GM21723 (cell line): ENCODE measurements around the gene TFCP2L1.
"Not testable (repeated sequence)": the region's sequence is repeated elsewhere in the genome, so short reads cannot be mapped to it uniquely, and the experiment has no call there.

Experiments
- ATAC-seq: cut with Tn5 transposase; IDR thresholded peaks from one replicate; pipeline ENCODE4 v1.9.1; 2021; ENCODE audit warnings: mild to moderate bottlenecking, moderate library complexity; ENCODE audit not compliant: unreplicated experiment

TFCP2L1 gene

DNA sequence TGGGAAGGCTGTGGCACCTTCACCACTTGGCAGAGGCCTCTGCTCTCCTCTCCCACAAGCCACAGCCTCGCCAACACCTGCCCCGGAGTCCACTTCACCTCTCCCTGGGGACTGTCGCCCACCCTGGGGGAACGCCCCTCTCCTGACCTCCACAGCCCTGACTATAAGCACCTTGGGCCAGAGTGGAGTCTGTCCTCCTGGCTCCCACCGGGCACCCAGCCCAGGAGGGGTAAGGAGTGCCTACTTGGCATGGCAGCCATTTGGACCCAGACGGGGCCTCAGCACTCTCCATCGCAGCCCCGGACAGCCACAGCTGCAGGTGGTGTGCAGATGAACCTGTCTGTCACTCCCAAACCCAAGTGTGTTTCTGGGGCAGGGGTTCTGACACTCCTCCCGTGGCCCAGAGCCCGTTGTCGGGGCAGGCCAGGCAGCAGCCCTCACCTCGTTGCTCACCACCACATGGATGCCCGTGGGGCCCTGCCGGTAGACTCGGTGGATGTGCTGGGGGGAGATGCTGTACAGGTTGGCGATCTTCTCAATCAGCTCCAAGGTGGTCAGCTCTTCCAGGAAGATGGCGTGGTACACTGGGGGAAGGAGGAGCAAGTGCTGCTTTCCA, 53.5 kb downstream of the TFCP2L1 start:
- ATAC-seq, result no peak

DNA sequence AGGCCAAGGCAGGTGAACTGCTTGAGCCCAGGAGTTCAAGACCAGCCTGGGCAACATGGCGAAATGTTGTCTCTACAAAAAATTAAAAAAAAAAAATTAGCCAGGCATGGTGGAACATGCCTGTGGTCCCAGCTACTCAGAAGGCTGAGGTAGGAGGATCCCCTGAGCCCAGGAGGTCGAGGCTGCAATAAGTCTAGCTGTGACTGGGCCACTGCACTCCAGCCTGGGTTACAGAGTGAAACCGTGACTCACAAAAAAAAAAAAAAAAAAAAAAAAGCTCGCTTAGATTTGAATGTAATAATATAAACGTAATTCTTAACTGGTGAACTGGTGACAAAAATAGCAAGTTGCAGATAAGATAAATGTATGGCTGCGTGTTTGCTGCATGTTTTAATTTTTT, 56.5 kb downstream of the TFCP2L1 start:
- ATAC-seq, result no peak

DNA sequence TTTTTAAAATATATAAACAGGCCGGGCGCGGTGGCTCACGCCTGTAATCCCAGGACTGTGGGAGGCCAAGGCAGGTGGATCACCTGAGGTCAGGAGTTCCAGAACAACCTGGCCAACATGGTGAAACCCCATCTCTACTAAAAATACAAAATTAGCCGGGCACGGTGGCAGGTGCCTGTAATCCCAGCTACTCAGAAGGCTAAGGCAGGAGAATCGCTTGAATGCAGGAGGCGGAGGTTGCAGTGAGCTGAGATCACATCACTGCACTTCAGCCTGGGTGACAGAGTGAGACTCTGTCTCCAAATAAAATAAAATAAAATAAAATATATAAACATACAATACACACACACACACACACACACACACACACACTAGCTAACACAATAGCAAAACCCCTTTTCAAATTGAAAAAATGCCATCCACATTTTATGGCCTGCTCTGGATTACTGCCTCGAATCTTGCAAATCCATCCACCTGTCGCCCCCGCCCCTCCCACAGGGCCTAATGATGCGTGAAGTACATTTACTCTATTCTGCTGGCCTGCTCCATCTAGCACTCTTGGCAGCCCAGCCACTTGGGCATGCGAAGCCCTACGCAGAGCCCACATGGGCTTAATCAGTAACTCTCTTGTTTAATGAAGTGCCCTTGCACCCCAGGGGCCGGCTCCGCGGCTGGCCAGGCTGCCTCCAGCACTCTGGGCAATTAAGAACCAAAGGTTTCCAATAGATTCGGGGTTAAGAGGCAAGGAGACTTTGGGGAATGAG, 57.4 kb downstream of the TFCP2L1 start:
- ATAC-seq, result not testable (repeated sequence)

DNA sequence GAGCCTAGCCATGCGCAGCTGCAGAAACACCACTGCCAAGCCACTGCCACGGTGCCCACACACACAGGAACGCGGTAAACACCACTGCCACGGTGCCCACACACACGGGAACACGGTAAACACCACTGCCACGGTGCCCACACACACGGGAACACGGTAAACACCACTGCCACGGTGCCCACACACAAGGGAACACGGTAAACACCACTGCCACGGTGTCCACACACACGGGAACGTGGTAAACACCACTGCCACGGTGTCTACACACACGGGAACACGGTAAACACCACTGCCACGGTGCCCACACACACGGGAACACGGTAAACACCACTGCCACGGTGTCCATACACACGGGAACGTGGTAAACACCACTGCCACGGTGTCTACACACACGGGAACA, 59.3 kb downstream of the TFCP2L1 start:
- ATAC-seq, result not testable (repeated sequence)

DNA sequence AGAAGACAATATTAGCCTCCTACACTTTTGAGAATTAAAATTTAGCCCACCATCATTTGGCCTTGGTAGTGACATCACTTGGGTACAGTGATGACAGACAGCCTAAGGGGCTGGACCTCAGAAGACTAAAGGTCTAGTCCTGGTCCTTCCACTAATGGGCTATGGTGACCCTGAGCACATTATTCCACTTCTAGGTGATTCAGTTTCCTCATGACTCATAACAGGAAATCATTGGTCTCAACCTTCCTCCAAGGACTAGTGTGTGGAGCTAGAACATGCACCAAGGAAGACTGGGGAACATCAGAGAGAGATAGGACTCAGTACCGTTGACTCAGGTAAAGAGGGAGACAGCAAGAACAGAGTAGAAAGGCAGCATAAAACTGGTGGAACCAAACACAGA, 64.0 kb downstream of the TFCP2L1 start:
- no peak for ATAC-seq

DNA sequence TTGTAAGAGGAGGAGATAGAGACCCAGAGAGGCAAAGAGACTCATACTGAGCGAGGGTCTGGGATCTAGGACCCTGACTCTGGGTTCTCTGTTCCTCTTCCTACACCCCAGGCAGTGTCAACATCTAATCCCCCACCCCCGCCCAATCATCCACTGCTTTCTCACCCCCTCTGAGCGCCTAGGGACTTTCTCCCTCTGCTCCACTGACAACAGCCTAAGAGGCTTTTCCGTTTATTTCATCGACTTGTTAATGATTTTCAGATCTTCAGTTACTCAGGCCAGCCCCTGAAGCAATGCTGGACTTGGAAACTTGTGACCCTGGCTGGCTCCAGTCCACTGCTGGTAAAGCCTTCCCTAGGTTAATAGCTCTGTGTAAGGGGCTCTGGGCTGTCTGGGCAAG, 65.1 kb downstream of the TFCP2L1 start:
- no peak for ATAC-seq

DNA sequence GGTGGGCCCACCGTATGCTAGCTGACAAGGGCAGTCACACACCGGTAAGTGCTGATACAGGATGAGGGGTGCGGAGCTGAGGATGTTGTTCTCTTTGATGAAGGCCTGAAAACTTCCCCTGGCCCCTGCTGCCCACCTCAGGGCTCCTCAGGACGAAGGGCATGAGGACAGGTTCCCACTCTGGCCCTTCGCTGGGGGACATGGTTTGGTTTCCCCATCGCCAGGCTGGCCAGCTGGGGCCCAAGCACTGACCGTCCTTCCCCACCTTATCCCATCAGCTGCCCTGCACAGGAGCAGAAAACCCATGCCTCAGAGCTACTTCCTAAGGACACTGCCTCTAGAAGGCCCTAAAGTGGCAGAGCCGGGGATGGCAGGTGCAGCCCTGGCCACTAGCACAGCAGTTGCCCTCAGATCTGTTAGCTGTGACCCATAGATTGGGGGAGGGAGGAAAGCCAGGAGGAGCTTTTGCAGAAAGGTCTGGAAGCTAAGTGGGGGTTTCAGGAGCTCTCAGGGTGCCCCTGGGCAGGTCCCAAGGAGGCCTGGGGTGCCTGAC, 66.5 kb downstream of the TFCP2L1 start:
- no peak for ATAC-seq

DNA sequence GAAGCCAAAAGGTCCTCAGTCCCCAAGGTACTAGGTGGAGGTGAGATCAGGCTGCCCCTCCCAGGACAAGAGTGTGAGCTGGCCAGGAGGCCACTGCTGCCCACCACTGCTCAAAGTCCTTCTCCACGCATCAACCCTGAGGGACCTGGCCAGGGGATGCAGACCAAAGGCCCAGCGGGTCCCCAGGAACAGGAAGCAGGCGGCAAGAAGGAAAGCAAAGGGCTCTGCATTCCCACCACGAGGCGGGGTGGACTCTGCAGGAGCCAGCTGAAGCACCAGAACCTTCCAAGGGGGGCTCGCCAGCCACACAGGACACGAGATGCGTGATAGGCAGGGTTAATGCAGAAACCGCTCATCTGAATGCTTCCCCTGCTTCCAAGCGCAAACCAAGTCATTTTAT, 67.4 kb downstream of the TFCP2L1 start:
- no peak for ATAC-seq

DNA sequence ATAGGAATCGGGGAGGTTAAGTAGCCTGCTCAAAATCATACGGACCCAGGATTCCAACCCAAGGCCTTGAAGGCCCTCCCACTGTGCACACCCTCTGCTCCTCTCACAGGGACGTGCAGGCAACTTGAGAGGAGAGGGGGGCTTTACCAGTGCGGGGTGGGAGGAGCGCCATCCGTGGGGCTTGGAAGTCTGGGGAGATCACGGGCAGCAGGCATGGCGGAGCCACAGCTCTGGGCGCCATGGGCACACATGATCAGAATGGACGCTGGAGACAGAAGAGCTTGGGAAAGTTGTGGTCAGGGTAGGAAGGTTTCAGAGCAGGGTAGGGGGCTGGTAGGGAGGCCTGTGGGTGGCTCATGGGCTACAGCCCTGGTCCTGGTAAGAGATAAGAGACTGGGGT, 70.7 kb downstream of the TFCP2L1 start:
- ATAC-seq, result no peak

DNA sequence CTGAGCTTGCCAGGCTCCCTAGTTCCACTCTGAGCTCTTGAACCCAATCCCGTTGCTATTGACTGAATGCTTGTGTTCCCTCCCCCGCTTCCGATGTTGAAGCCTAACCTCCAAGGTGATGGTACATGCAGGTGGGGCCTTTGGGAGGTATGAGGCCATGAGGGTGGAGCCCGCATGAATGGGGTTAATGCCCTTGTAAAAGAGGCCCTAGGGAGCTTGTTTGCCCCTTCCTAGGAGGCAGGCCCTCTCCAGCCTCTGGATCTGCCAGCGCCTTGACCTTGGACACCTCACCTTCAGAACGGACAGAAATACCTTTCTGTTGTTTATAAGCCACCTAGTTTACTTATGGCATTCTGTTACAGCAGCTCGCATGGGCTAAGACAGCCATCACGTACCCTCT, 71.6 kb downstream of the TFCP2L1 start:
- ATAC-seq, result no peak

DNA sequence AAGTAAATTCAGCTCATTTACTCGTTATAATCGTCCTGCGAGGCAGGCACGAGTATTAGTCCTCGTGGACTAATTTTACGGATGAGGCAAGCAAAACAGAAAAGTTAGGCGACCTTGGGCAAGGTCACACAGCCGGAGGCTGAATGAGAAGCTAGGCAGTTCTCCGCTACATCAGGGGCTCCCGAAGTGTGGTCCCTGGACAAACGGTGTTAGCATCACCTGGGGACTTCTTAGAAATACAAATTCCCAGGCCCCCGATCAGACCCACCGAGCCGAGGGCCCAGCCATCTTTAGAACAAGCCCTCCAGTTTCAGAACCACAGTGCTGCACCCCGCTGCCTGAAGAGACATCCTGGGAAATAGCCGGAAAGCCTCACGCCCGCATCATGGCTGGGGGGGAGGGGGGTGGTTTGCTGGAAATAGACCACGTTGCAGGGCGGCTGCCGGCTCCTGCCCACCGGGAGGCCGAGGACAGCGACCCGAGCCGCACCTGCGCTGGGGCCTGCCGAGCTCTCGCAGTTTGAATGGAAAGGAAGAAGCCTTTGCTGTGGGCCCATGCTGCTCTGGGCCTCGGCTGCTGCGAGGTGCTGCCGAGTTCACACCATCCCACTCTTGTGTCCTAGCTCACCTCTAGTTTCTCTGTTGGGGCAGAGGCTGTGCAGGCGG, 72.2 kb downstream of the TFCP2L1 start:
- no peak for ATAC-seq

DNA sequence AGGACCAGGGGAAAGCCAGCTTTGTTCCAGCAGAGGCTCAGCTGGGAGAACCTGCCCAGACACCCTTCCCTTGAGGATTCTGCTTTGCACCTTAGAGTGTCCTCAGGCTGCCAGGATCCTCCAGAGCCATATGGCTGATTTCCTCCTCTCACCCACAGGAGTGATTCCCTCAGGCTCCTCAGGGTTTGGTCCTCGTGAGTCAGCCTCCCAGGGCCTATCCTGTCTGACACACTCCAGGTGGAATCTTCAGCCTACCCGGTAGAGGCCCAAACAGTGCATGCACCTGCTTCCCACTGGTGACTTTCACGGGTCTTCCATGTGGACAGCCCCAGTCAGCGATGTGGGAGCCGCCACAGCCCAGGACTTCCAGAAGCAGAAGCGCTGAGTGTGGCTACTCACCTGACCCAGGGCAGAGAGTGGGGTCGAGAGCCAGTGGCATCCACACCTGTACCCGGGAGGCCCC, 73.3 kb downstream of the TFCP2L1 start:
- ATAC-seq, result no peak

DNA sequence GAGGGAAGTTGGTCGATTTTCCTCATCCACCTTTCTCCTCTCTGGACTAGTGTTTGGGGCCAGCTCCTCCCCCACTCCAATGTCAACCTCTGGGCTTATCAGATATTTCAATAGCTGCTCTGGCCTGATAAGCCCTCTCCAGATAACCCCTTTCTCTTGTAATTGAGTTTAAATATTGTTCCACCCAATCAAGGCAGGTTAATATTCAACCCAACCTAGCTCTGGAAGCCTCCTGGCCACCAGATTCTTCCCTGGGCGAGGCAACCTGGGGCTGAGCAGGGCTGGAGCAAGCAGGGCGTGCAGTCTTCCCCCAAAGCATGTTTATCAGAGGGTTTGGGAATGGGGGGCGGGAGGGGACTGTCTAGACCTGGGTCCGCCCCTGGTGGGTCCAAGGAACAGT, 73.8 kb downstream of the TFCP2L1 start:
- no peak for ATAC-seq

DNA sequence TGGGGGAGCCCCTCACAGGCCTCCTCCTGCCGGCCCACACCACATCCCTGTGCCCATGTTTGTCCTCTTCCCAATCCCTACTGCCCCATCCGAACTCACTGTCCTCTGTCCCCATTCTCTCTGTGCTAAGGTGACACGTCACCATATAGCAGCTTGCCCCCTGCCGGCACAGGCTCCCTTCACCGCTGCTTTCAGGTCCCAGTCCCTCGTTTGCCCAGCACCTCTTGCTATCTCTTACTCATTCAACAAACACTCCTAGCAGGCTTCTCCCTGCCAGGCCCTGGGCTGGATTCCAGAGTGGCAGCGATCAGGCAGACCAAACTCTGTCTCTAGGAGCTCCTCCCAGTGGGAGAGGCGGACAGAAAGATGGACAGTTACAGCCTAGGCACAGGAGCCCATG, 74.3 kb downstream of the TFCP2L1 start:
- ATAC-seq, result no peak

DNA sequence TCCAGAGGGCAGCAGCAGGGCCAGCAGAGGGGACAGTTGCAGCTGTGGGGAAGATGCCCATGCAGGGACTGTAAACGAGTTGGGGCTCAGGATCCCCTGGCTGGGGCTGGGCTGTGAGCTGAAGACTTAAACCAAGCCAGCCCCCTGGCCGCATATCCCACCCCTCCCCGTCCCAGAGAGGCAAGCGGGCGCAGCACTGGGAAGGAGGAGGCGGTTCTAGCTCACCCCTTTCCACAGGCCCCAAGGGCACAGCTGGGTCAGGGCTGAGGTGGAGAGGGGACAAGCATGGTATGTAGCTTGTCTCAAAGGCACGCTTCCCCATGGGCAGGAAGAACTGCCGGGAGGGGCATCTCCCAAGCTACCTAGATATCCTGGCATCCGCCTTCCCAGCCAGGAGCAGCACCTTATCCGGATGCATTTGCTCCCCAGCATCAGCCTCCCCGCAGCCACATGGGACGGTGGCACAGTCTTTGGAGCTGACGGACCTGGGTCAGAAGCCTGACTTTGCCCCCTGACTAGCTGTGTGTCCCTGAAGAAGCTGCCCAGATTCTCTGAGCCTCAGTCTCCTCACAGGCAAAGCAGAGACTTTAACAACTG, 75.9 kb downstream of the TFCP2L1 start:
- no peak for ATAC-seq

DNA sequence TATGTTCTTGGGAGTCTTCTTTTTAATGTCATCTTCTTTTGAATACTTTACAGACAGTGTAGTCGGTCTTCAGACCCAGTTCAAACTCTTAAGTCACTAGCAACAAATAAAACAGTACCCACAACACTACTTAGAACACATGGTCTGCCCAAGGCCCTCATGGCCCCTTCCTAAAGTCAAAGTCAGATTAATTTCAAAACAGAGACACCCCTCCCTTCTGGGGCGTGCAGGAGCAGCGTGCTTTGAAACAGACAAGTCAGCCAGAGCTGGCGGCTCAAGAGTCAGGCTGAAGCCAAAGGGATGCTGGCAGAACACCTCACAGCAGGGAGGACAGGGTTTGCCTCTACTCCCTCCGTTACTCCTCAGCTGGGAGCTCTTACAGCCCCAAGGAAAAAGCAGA, 77.5 kb downstream of the TFCP2L1 start:
- no peak for ATAC-seq

DNA sequence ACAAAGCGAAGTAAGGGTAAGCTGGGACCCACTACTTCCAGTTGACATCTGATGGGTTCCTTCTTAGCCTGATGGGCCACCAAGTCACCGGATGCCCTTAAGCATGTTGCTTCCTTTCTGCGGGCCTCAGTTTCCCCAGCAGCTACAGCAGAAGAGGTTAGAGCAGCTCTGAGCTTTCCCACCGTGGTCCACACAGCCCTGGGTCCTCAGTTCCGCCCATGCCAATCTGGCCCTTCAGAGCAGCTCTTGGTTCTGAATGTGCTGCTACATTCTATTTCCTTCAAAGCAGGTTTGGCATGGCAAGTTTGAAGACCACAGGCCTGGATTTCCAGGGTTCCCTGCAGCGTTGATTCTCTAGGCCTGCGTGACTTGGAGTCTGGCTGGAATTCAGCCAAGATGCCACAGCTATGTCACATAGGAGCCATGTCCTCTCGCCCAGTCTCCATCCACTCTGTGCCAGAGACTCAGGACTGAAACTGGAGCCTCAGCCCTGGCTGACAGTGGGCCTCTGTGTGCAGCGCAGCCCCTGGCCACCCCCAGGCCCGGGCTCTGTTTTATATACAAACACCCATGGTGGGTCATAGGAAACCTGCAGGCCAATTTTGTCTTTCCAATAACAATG, 79.6 kb downstream of the TFCP2L1 start:
- ATAC-seq, result no peak

DNA sequence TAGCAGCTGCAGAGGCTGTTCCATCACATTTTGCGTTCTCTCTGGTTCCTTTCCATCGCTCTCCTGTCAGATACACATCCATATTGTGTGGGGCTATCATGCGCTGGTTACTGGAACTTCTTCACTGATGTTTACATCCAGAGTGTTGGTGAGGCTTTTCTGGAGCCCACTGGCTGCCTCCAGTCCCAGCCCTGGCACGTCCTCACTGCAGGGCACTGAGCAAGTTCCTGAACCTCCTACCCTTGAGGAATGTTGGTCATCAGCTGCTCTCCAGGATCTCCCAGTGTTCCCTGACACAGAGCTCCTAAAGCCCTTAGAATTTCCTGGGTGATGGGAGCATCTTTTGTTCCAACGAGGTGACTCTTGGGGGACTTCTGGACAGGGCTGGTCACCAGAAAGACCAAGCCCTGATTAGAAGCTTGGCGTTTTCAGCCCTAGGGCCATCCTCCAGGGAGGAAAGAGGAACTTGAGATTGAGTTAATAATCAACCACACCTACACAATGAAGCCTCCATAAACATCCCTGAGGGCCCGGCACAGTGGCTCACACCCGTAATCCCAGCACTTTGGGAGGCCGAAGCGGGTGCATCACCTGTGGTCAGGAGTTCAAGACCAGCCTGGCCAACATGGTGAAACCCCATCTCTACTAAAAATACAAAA, 81.3 kb downstream of the TFCP2L1 start:
- no peak for ATAC-seq

DNA sequence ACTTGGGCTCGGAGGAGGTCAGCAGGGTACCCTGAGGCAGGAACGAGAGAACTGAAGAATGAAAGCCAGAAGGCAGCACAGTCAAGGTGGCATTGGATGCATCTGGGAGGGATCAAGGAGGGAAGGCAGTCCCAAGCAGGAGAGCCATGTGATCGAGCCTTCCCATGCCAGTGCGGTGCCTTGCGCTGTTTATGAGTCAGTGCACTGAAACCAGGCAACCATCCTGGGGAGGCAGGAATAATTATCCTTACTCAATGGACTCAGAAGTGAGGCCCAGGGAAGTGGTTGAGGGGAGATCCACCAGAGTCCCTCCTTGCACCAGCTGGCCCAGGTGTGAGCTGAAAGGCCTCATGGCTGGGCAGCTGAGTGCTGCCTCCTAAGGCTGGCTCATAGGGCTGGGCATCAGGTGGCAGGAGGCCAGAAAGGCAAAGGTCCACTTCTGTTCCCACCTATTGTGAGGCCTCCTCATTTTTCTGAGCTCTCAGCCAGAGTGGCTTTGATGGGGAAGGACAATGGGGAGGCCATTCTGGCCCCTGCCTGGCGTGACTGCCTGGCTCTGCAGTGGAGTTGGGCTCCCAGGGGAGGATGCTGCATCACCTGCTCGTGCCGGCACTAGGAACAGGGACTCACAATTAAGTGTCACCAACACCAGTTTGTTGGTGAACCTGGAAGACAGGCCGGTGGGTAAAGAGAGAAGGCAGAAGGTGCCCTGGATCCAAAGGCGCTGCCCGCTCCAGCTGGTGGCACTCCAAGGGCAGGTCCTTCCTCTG, 82.3 kb downstream of the TFCP2L1 start:
- ATAC-seq, result no peak

DNA sequence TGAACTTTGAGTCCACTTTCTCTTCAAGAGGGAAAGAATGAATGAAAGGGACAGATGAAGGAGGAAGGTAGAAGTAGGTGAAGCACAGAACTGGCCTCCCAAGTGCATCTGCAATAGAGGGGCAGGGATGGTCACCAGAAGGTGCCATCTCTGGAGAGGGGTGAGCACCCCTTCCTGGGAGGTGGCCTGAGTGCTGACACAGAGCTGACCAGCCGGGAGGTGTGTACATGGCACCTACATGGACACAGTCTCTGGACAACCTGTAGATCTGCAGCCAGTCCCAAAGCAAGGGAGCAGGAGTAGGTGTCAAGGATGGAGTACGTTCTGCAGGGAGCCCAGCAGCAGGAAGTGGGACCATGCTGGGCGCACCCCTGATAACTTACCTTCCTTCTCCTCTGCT, 83.2 kb downstream of the TFCP2L1 start:
- no peak for ATAC-seq
